CD14-positive monocyte (primary cell): ENCODE data around the gene GPR143. TPM values are rescaled to one million over a fixed set of nuclear protein-coding genes. Genes with fewer than 3 reads are reported as not detected.
"Not testable (repeated sequence)": the region's sequence is repeated elsewhere in the genome, so short reads cannot be mapped to it uniquely, and the experiment has no call there.

Source experiments
- DNase-seq, 3 donors: peaks; one replicate each; pipeline ENCODE4 v3.0.0-alpha.2; 2011 to 2022
- H2AFZ ChIP-seq: 2 replicates; pipeline ENCODE4 v1.6.0; 2012; ENCODE audit warnings: mild to moderate bottlenecking, low read depth, low read length, inconsistent platforms; ENCODE audit not compliant: insufficient read depth, poor library complexity, severe bottlenecking
- H3K27ac ChIP-seq, 2 donors: 1 replicate in 1 of 2; 2 replicates in 1 of 2; pipeline ENCODE4 v1.5.1; 2012 to 2013; ENCODE audit warnings: low read length in 2 of 2, control low read depth in 1 of 2, inconsistent platforms in 1 of 2, low read depth in 1 of 2, mild to moderate bottlenecking in 1 of 2
- H3K27me3 ChIP-seq, 2 donors: one replicate each; pipeline versions ENCODE4 v1.6.0 to v1.6.1; 2011 to 2013; ENCODE audit warnings: low read length in 2 of 2; ENCODE audit not compliant: control insufficient read depth in 2 of 2, insufficient read depth in 2 of 2
- H3K36me3 ChIP-seq, 2 donors: replicated peaks in 1 of 2; 1 replicate in 1 of 2; 2 replicates in 1 of 2; pipeline versions ENCODE4 v1.5.1 to v1.6.1; 2012 to 2013; ENCODE audit warnings: low read length in 2 of 2, control low read depth in 1 of 2, inconsistent platforms in 1 of 2, mild to moderate bottlenecking in 1 of 2; ENCODE audit not compliant: insufficient read depth in 2 of 2, control insufficient read depth in 1 of 2
- H3K4me1 ChIP-seq, 2 donors: 1 replicate in 1 of 2; 2 replicates in 1 of 2; pipeline versions ENCODE4 v1.5.1 to v1.6.1; 2012 to 2013; ENCODE audit warnings: low read length in 2 of 2, control low read depth in 1 of 2, inconsistent platforms in 1 of 2, mild to moderate bottlenecking in 1 of 2, moderate library complexity in 1 of 2; ENCODE audit not compliant: insufficient read depth in 2 of 2, control insufficient read depth in 1 of 2
- H3K4me2 ChIP-seq: replicated peaks from 2 replicates; pipeline ENCODE3; 2012; ENCODE audit warnings: low read length, moderate library complexity, mild to moderate bottlenecking; ENCODE audit not compliant: poor library complexity, severe bottlenecking; ENCODE audit errors: extremely low read depth
- H3K4me3 ChIP-seq, 3 experiments: fragments of 200-600 bp in 1 of 3; sonication (generic) in 1 of 3; replicated peaks in 1 of 3; 1 replicate in 2 of 3; 2 replicates in 1 of 3; pipeline ENCODE4 v1.5.1; 2011 to 2013; ENCODE audit warnings: low read length in 3 of 3, mild to moderate bottlenecking in 3 of 3, control low read depth in 2 of 3, low read depth in 2 of 3, inconsistent platforms in 1 of 3, moderate library complexity in 1 of 3
- H3K79me2 ChIP-seq: 2 replicates; pipeline ENCODE4 v1.6.0; 2012; ENCODE audit warnings: mild to moderate bottlenecking, control low read depth, inconsistent platforms, low read length, moderate library complexity; ENCODE audit not compliant: insufficient read depth
- H3K9ac ChIP-seq: 2 replicates; pipeline ENCODE4 v1.6.0; 2017; ENCODE audit warnings: low read length, mild to moderate bottlenecking; ENCODE audit not compliant: insufficient read depth, poor library complexity, severe bottlenecking
- H3K9me3 ChIP-seq, 2 donors: replicated peaks in 1 of 2; 1 replicate in 1 of 2; 2 replicates in 1 of 2; pipeline versions ENCODE4 v1.5.1 to v1.6.1; 2012 to 2013; ENCODE audit warnings: low read length in 2 of 2, control low read depth in 1 of 2; ENCODE audit not compliant: control insufficient read depth in 1 of 2, insufficient read depth in 1 of 2
- H4K20me1 ChIP-seq: 2 replicates; pipeline ENCODE4 v1.6.0; 2012; ENCODE audit warnings: mild to moderate bottlenecking, low read length, control low read depth, moderate library complexity; ENCODE audit not compliant: insufficient read depth
- H3K27ac Mint-ChIP-seq, 7 donors: one replicate each; pipeline ENCODE4 v1.8.0; 2020; ENCODE audit warnings: mild to moderate bottlenecking in 7 of 7, mixed read lengths in 7 of 7, moderate library complexity in 6 of 7, inconsistent platforms in 2 of 7
- H3K27me3 Mint-ChIP-seq, 3 donors: one replicate each; pipeline ENCODE4 v1.8.0; 2021 to 2022; ENCODE audit warnings: low read depth in 3 of 3, mild to moderate bottlenecking in 3 of 3, mixed read lengths in 3 of 3, moderate library complexity in 3 of 3, inconsistent platforms in 1 of 3
- H3K36me3 Mint-ChIP-seq, 2 donors: one replicate each; pipeline ENCODE4 v1.8.0; 2020; ENCODE audit warnings: mixed read lengths in 2 of 2, inconsistent platforms in 1 of 2, mild to moderate bottlenecking in 1 of 2
- H3K4me1 Mint-ChIP-seq: one replicate; pipeline ENCODE4 v1.8.0; 2020; ENCODE audit warnings: mild to moderate bottlenecking, mixed read lengths
- H3K4me3 Mint-ChIP-seq, 2 donors: one replicate each; pipeline ENCODE4 v1.8.0; 2020; ENCODE audit warnings: mild to moderate bottlenecking in 2 of 2, mixed read lengths in 2 of 2, moderate library complexity in 1 of 2
- H3K9me3 Mint-ChIP-seq, 7 donors: one replicate each; pipeline ENCODE4 v1.8.0; 2020 to 2022; ENCODE audit warnings: mixed read lengths in 7 of 7, mild to moderate bottlenecking in 6 of 7, moderate library complexity in 6 of 7, inconsistent platforms in 2 of 7
- WGBS: methylation state at CpG from one replicate; pipeline ENCODE4 v1.1.5; 2013; ENCODE audit warnings: missing lambda C conversion rate; ENCODE audit not compliant: insufficient coverage; 5-methylcytosine and 5-hydroxymethylcytosine counted together
- intact Hi-C, 2 donors: fragments of 100-400 bp; cut with micrococcal nuclease; formaldehyde crosslinking; loops; one replicate each; pipeline versions ENCODE4 v1.15.0 to v1.15.1; 2023
- polyA plus RNA-seq, 3 donors: library from polyadenylated mRNA; depleted of rRNA in 1 of 3; unstranded in 2 of 3; stranded (reverse) in 1 of 3; fragments of 300-500 nt in 2 of 3; fragments of >200 nt in 1 of 3; fragmentation: Illumina TruSeq in 2 of 3; gene quantifications; 1 replicate in 2 of 3; 2 replicates in 1 of 3; pipeline ENCODE4 v1.2.3, GENCODE V29; 2012 to 2021
- TF ChIP-seq, protein P1 (sequence below): fragments of 200-600 bp; IDR thresholded peaks from one replicate; pipeline ENCODE4 v1.8.0; 2022; ENCODE audit warnings: antibody characterized with exemption, mild to moderate bottlenecking

Gene GPR143
- polyA plus RNA-seq, 3 donors, result not detected

- Mint-ChIP-seq H3K4me1 (peaks cover under 1% of the 10 kb centered on the region), H3K4me3 (no peak overlapping the region), H3K27ac (no peak overlapping the region), H3K9me3 (peaks cover 0 to 8% (median 2%) of the 10 kb centered on the region in 7 donors), H3K27me3 (peaks cover 47 to 82% (median 67%) of the 10 kb centered on the region in 3 donors), H3K36me3 (no peaks in the 10 kb centered on the region)
- intact Hi-C loops, result no loop called here
- Histone ChIP-seq H2AFZ (no peak overlapping the region), H3K9me3 (peaks cover 0 to under 1% of the 10 kb centered on the region in 2 donors), H3K36me3 (no peaks in the 10 kb centered on the region), H3K4me1 (no peaks in the 10 kb centered on the region), H4K20me1 (no peaks in the 10 kb centered on the region), H3K4me3 (no peak overlapping the region), H3K4me2 (no peak overlapping the region), H3K27ac (no peak overlapping the region), H3K79me2 (no peaks in the 10 kb centered on the region), H3K9ac (no peak overlapping the region), H3K27me3 (peaks cover 22 to 50% of the 10 kb centered on the region in 2 donors)
- no CpG with 5 or more reads among the region's 1 CpG for WGBS
- no peak for DNase-seq
- TF ChIP-seq, protein P1, sequence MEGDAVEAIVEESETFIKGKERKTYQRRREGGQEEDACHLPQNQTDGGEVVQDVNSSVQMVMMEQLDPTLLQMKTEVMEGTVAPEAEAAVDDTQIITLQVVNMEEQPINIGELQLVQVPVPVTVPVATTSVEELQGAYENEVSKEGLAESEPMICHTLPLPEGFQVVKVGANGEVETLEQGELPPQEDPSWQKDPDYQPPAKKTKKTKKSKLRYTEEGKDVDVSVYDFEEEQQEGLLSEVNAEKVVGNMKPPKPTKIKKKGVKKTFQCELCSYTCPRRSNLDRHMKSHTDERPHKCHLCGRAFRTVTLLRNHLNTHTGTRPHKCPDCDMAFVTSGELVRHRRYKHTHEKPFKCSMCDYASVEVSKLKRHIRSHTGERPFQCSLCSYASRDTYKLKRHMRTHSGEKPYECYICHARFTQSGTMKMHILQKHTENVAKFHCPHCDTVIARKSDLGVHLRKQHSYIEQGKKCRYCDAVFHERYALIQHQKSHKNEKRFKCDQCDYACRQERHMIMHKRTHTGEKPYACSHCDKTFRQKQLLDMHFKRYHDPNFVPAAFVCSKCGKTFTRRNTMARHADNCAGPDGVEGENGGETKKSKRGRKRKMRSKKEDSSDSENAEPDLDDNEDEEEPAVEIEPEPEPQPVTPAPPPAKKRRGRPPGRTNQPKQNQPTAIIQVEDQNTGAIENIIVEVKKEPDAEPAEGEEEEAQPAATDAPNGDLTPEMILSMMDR, result no peak
Observed at GRCh38 chrX:9770319-9770718, 4.7 kb upstream of the GPR143 start.

- H3K4me2 ChIP-seq, H2AFZ ChIP-seq, H3K36me3 ChIP-seq, H3K79me2 ChIP-seq, H3K4me1 Mint-ChIP-seq, H3K36me3 Mint-ChIP-seq, H3K9ac ChIP-seq, H4K20me1 ChIP-seq, DNase-seq, H3K27ac Mint-ChIP-seq, H3K27ac ChIP-seq, H3K9me3 ChIP-seq, H3K4me1 ChIP-seq, H3K4me3 ChIP-seq, intact Hi-C loops, H3K4me3 Mint-ChIP-seq: not testable (repeated sequence)
- WGBS, result 50% methylated on average over 1 of the region's 5 CpGs
- peaks cover 24 to 53% of the 10 kb centered on the region in 2 donors for H3K27me3 ChIP-seq
- peaks cover 0 to 14% (median 9%) of the 10 kb centered on the region in 7 donors for H3K9me3 Mint-ChIP-seq
- H3K27me3 Mint-ChIP-seq, result peaks cover 42 to 78% (median 67%) of the 10 kb centered on the region in 3 donors
Observed at GRCh38 chrX:9768321-9768839, 2.7 kb upstream of the GPR143 start.
